CD4-positive, alpha-beta T cell treated with Interleukin-15 for 4 hours (primary cell): ENCODE results near the gene SCRT2.

ENCODE experiments used
- DNase-seq: peaks from one replicate; pipeline ENCODE4 v3.0.0-alpha.2; 2020; ENCODE audit warnings: low spot score

The SCRT2 gene

DNA sequence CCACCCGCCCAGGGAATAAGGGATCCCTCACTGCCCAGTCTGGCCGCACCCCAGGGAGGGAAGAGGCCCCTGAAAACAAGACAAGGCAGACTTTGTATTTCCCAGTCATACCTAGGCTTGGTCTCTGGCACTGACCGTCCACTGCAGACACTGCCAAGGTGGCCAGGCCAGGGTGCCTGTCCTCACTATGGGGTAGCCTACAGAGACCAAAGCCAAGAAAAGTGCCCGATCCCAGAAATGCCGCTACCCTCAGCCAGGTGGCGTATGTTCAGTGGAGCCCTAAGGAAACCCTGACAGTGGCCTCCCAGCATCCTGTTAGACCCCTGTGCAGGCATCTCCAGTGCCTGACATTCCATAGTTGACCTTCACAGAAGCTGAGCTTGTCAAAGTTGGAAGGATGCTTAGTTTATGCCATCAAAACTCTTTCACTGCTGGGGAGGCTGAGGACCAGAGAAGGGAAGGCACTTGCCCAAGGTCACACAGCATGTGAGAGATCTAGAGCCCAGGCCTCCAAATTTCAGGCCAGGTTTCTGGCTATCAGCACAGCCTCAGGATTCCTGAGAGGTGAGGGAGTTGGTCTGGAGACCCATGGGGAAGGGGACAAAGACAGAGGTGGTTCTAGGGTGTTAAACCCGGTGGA lies 2.5 kb downstream of the SCRT2 start:
- no peak for DNase-seq

DNA sequence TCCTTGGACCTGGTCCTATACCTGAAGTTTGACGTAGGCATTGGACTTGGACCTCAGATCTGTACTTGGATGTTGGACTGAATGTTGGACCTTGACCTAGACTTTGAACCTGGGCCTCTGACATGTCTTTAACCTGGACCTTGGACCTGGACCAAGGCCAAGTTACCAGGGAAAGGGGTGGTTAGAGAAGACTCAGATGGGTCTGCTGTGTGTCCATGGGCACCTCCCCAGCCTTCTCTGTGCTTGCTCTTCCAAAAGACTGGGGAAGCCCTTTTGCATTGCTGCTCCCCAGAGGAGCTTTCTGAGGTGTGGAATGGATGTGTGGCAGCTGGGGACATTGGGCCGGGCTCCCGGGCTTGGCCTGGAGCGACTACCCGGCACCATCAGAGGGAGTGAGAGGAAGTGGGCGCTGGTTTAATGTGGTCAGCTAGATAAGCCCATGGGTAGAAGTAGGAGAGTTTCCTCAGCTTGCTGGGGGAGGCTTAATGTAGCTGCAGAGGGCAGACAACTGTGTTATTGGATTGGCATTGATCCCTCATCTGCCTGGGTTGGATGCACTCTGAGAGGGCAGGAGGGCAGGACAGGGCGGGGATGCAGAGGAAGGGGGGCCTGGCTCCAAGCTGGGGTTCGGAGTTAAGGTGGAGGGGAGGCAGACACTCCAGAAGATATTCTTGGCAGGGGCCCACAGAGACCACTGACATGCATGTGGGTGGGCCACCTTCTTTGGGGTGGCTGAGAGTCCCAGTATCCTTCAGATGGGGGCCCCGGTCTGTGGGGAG lies 4.2 kb downstream of the SCRT2 start:
- no peak for DNase-seq

DNA sequence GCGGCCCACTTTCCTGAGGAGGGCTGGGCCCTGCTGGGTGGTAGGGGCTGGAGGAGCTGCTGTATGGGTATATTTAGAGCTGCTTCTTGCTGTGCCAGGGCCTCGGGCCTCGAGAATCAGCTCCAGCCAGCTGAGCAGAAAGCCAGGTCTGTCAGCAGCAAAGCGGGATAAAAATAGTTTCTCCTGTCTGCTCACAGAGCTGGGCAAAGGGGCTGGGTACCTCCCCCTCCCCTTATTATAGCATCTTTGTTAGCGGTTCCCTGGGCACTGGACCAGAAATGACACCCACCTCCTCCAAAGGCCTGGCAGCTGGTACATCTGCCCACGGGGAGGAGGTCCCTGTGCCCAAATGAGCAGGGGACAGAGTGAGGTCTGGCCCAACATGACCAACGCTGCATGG lies 6.0 kb downstream of the SCRT2 start:
- DNase-seq, result no peak

DNA sequence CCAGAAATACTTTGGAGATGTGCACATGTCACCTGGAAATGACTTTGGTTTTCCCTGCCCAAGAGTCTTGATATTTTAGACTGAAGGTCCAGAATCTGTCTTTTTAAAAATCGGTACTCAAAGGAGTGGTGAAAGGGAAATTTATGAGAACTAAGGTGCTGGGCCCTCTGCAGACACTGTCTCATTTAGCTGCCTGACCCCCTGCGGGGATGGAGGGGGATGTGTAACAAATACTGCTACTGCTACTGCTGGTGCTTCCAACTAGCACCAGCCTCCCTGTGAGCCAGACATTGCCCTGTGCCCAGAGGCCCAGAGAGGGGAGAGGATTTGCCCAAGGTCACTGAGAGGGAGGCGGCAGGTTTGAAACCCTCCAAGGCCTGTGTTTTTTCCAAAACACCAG lies 7.0 kb downstream of the SCRT2 start:
- DNase-seq, result no peak

DNA sequence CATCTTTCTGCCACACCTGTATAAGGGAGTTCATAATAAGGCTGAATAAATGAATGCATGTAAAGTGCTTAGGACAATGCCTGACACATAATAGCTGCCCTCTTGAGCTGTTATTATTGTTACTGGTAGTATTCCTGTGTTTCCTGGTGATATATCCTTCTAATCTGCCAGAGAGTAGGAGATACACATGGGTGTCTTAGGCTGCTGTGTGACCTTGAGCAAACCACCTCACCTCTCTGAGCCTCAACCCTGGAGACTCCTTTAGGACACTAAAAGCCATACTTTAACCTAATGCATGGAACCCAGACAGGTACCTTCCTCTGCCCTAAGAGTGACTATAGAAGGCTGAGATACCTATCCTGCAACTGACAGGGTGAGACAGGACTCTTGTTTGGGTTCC lies 7.6 kb downstream of the SCRT2 start:
- DNase-seq, result no peak

DNA sequence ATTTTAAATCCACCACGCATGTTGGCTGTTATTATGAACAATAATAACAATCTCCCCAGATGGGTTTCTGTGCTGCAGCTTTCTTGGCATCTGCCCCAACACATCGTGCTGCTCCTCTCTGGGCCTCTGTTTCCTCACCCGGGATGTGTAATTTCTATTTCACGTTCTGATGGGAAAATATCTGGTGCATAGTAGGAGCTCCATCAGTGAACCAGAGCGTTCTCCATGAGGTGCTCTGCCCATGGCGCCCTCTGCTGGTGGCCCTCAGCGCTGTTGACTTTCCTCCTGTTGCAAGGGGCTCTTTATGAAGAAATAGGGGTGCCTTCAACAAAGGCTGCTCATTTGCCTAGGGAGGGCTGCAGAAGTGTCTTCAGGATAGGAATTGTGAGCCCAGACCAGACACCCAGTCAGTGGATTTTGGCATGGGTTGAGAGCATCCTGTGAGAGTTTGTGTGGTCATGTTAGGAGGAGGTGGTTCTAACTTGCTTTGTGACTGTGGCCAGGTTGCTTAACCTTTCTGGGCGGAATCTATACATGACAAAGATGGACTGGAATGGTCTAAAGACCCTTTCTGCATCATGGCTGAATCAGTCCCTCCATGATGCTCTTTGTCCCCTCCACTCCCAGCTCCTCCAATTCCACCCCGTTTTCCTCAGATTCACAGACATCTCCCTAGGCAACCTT lies 8.1 kb downstream of the SCRT2 start:
- DNase-seq, result peak; percentile 62

DNA sequence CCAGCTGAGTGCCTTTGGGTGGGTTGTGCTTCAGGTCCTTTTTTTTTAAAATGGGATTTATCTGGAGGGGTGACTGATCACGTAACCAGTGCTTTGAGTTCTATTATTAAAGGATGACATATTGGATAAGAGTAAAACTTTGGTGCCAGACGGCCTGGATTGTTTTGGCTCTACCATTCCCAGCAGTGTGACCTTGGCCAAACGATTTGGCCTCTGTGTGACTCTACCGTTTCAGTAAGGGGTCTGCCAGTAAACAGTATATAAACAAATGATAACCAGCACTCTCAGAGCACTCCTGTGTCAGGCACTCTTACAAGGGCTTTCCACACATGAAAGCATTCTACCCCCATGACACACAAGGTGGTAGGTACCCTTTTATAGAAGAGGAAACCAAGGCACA lies 8.7 kb downstream of the SCRT2 start:
- DNase-seq, result no peak

DNA sequence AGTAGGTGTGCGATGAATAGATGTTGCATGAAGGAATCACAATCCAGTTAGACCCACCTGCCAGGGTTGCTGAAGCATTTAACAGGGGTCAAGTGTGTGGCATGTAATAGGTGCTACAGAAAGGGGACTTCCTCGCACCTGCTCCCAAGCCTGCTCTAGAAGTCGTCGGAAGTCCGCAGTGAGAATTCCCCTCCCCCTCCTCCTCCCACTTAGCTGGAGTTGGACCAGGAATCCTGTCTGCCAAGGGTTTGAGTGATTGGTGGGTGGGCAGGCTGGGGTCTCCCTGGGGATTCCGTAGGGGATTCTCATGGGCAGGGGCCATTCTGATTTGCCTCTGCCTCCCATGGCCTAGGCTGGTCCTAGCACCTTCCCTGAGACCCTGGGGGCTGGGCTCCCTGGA lies 10.3 kb downstream of the SCRT2 start:
- DNase-seq, result no peak

DNA sequence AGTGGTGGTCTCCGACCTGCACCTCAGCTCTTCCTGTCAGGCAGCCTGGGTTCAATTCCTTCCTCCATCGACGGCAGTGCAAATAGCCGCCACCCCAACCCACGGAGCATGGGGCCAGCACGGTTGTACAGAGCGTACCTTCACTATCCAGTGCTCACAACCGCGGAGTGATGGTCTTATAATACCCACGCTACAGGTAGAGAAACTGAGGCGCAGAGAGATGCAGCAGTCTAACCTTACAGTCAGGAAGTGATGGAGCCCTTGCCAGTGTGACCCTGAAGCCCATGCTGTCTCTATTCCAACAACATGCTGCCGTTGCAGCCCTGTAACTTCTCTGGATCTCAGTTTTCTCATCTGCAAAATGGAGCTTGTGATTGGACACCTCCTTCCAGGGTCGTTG lies 11.0 kb downstream of the SCRT2 start:
- DNase-seq, result no peak

DNA sequence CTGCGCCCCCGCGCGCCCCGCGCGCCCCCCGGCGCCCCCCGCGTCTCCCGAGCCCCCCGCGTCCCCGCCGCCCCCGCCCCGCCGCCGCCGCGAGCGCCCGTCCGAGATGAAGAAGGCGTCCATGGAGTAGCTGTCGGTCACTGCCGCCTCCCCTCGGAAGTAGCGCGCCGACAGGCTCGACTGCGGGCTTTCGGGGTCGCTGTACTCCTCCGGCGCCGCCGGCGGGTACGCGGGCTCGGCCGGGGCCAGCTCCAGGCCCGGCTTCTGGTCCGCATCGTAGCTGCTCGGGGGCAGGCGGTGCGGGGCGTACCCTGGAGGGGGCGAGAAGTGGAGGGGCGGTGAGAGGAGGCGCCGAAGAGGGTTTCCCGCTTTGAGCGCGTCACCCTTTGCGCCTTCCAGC lies 11.5 kb downstream of the SCRT2 start:
- DNase-seq, result no peak

DNA sequence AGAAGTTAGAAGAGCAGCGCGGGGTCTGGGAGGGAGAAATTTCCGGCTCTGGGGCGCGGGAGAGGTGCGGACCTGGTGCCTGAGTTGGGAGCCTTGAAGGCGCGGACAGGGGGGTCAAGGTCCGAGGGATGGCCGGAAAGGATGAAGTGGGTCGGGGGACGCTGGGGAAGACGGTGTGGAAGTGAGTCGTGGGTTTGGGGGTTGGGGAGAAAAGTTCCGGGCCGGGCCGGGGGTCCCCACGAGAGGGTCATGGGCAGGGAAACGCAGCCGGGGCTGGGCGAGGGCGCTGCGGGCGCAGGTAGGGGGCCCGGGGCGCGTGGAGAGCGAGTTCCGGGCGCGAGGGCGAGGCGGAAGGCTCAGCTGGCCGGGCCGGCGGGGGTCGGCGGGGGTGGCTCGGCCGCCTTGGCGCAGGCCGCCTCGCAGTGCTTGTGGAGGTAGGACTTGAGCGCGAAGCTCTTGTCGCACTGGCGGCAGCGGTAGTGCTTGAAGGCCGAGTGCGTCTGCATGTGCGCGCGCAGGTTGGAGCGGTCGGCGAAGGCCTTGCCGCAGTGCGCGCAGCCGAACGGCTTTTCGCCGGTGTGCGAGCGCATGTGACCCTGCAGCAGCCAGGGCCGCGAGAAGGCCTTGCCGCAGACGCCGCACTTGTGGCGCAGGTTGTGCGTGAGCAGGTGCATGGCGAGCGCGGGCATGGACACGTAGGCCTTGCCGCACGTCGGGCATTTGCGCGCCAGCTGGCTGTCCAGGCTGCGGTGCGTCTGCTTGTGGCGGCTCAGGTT lies 12.1 kb downstream of the SCRT2 start:
- DNase-seq, result no peak

DNA sequence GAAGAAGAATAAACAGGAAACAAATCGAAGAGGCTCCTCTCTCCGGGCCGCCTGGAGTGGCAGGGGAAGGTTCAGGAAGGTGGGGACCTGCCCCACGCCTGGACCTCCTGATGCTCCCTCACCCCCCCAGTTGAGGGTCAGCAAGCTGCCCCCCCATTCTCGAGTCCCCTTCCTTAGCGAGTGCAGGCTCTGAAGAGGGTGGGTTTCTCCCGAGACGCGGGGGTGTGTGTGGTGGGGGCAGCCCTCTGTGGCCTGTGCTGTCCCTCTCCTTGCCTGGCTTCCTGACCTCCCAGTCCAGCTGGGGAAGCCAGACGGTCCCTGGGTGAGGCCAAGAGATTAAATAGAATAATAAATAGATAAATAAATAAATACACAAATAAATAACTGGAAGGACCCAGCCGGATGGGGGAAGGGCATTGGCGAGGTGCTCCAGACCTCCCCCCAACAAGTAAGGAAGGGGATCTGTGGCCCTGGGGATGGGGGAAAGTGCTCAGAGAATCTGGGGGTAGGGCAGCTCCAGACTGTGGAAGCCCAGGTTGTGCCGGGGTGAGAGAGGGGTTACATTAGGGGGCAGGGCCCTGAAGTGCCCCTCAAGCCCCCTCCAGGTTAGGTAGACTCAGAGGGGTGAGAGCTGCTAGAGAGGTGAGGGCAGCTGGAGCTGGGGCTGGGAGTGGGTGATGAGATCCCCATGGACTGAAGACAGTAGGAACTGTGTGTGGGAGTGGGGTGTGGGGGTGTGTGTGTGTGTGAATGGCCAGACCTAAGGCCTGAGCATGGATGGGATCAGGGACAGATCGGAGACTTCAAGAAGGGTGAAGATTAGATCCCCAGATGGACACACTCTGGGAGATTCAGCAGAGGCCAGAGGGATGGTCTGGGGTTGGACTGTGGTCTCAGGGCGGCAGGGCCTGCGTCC lies 13.1 kb downstream of the SCRT2 start:
- DNase-seq, result no peak

DNA sequence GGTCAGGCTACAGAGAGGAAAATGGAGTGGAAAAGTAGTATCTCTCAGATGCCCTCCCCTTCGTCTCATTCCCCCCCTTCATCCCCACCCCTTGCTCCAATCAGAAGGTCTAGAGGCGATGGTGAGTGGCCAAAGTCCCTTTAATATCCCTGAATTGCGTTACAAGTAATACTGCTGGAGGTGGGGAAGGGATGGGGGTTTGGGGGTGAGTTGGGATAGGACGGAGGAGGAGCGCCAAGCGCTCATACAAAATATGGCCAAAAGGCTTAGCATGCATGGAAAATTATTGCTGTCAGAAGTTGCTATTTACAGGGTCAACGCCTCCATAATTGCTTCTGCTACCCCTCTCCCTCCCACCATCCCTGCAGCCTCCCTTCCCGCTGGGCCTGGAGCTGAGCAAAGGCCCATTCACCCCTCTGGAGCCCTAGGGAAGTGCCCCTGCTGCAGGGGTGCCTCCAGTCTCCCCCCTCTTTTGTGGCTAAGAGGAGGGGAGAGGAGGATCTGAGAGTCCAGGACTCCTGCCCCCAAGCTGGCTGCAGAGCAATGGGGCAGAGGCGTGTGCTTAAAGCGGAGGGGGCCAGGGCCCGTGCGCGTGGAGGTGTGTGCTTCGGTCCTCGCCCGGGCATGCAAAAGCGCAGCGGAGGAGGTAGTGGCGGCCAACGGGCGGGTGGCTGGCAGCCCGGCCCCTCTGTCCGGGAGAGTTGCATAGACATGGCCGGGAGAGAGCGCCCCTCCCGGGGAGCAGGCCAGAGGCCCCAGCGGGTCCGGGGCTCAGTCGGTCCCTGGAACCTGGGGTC lies 13.9 kb downstream of the SCRT2 start:
- DNase-seq, result no peak

DNA sequence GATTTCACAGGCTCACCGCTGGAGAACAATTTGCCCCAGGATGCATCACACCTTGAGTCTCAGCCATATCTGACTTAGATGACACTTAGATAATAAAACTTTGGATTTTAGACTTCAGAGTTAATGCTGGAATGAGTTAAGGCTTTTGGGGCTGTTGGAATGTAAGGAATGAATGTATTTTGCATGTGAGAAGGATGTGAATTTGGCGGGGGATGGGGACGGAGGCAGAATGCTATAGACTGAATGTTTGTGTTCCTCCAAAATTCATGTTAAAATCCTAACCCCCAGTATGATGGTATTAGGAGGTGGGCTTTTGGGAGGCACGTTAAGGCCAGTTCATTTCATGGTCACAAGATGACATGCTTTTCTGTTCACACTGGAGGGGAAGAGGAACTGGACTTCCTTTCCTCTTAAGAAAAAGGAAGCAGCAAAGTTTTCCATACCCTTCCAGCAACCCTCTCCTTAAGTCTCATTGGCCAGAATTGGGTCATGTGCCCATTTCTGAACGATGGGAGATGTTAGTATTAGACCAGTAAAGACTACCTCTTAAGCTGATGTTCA lies 16.8 kb downstream of the SCRT2 start:
- DNase-seq, result no peak

DNA sequence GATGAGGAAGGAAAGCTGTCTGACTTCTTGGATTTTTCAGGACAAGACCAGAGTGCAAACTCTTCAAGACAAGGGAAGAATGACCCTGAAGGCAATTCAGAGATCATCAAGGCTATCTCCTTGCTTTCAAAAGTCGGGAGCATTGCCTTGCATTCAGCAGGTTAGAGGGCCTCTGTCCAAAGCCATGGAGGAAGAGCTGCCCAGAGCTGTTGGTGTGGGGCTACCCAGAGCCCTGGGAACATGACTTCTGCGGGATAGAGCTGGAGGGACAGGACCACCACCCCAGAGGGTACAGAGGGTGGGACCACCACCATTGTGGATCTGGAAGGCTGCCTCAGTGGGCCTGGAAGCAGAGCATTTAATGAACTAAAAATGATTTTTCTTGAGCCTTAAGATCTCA lies 17.4 kb downstream of the SCRT2 start:
- no peak for DNase-seq

DNA sequence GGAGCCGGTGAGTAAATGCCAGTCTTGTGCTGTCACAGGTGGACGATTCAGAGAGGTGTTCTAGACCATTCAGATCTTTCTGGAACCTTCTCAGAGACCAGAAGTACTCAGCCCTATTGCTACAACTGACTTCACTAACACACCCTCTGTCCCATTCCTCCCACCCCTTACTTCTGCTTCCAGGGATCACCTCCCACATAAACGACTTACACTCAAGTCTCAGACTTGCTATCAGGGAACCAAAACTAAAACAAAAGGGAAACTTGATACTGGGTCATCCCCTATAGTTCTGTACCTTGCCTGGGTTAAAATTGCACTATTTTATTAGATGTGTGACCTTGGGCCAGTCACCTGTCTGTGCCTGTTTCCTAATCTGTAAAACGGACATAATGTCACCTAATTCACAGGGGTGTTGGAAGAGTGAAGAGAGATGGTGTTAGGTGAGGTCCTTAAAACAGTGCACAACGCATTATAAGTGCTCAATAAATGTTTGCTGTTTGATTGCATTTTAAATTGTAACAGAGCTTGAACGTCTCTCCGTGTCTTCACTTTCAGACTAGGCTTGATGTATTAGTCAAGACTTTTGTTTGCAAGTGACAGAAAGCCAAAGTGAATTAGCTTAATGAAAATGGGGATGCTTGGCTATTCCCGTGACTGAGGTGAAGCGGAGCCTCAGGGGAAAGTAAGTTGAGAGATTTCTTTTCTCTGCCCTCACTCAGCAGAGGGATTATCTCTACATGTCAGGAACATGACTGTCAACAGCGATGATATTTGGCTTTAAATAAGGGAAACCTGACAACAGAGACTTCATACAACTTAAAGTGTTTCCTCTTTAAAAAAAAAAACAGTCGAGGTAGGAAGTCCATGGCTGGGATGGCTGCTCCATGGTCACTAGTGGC lies 19.6 kb downstream of the SCRT2 start:
- no peak for DNase-seq

DNA sequence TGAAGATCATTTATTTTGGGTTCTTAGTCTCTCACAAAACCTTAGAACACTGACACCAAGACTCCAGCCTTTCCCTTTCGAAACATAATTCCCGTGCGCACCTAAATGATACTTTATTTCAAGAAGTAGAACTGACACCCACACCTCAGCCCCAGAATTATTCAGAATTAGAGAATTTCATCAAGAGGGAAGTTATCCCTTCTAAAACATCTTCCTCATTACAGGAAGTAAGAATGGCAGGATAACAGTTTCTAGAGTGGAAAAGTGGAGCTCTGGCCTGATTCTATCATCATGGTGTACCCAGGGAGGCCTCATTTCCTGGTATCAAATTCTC lies 21.2 kb downstream of the SCRT2 start:
- DNase-seq, result no peak

DNA sequence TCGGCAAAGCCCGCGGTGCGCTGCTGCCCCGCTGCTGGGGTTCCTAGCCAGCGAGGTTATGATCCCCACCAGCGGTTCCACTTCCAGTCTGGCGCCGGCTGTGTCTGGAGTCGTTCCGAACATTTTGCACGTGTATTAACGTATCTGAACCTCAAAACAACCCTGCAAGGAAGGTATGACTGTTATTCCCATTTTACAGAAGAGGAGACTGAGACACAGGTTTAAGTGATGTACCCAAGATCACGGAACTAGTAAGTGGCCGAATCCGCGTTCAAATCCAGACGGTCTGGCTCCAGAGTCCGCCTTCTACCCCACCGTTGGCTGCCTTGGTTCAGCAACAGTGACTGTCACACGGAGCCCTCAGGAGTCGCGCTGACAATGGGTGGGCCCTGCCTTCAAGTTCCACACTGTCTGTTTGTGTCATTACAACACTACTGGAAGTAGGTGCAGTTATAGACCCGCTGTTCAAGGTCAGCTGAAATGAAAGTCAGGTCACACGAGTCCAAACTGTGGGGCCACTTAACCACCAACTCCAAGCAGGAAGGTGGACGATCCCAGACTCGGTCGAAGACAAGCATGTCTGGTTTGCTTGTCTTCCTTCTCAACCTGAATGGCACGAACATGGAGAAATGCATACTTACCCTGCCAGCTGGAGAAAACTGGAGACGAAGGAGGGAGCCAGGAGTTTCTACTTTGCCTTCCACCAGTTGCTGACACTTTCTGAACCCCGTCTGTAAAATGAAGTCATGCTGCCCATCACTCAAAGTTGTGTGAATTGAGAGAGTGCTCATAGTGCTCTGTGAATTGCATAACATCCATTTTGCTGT lies 21.8 kb downstream of the SCRT2 start:
- no peak for DNase-seq
